Adipocyte (in vitro differentiated cells): ENCODE measurements around the gene SULT1A1.
"Not testable (repeated sequence)": the region's sequence is repeated elsewhere in the genome, so short reads cannot be mapped to it uniquely, and the experiment has no call there.

Experiments
- DNase-seq: peaks from one replicate; pipeline ENCODE4 v3.0.0-alpha.2; 2015; ENCODE audit warnings: low read depth
- H3K27me3 ChIP-seq: replicated peaks from 2 replicates; pipeline ENCODE4 v1.7.0; 2013; ENCODE audit warnings: mild to moderate bottlenecking, low read length, moderate library complexity; ENCODE audit not compliant: control insufficient read depth, insufficient read depth
- H3K36me3 ChIP-seq: 2 replicates; pipeline ENCODE4 v1.7.0; 2013; ENCODE audit warnings: low read length, mild to moderate bottlenecking, moderate library complexity; ENCODE audit not compliant: control insufficient read depth, insufficient read depth, severe bottlenecking
- H3K4me1 ChIP-seq: 2 replicates; pipeline ENCODE4 v1.7.0; 2013; ENCODE audit warnings: mild to moderate bottlenecking, low read length, moderate library complexity; ENCODE audit not compliant: control insufficient read depth, insufficient read depth
- H3K4me3 ChIP-seq: 2 replicates; pipeline ENCODE4 v1.7.0; 2013; ENCODE audit warnings: mild to moderate bottlenecking, low read length, moderate library complexity
- H3K9ac ChIP-seq: 2 replicates; pipeline ENCODE4 v1.7.0; 2013; ENCODE audit warnings: mild to moderate bottlenecking, low read length, moderate library complexity
- H3K9me3 ChIP-seq: 2 replicates; pipeline ENCODE4 v1.7.0; 2013; ENCODE audit warnings: mild to moderate bottlenecking, low read length, moderate library complexity; ENCODE audit not compliant: control insufficient read depth

The SULT1A1 gene

GRCh38 chr16:28607681-28608495, 2.0 kb downstream of the SULT1A1 start:
- not testable (repeated sequence) for H3K36me3 ChIP-seq, H3K9me3 ChIP-seq, DNase-seq, H3K4me3 ChIP-seq, H3K27me3 ChIP-seq, H3K9ac ChIP-seq, H3K4me1 ChIP-seq

- DNase-seq, result no peak
- H3K9ac ChIP-seq, result no peak overlapping the region
Measured at GRCh38 chr16:28607116-28607623, 2.7 kb downstream of the SULT1A1 start.

GRCh38 chr16:28606291-28607115, 3.3 kb downstream of the SULT1A1 start:
- H3K4me1 ChIP-seq, result peaks cover 5% of the 10 kb centered on the region
- no peaks in the 10 kb centered on the region for H3K9me3 ChIP-seq
- H3K36me3 ChIP-seq, result no peaks in the 10 kb centered on the region
- no peak overlapping the region for H3K4me3 ChIP-seq
- no peak overlapping the region for H3K9ac ChIP-seq
- H3K27me3 ChIP-seq, result peaks cover 9% of the 10 kb centered on the region
- DNase-seq, result no peak

More at GRCh38 chr16:28607116-28607623, 2.7 kb downstream of the SULT1A1 start:
- H3K27me3 ChIP-seq, result peaks cover 9% of the 10 kb centered on the region
- H3K36me3 ChIP-seq, result no peaks in the 10 kb centered on the region
- H3K4me1 ChIP-seq, result peaks cover 5% of the 10 kb centered on the region
- H3K4me3 ChIP-seq, result no peak overlapping the region
- H3K9me3 ChIP-seq, result no peaks in the 10 kb centered on the region

GRCh38 chr16:28604186-28604565, 5.7 kb downstream of the SULT1A1 start:
- Histone ChIP-seq H3K9ac (no peak overlapping the region), H3K4me3 (no peak overlapping the region)

GRCh38 chr16:28603381-28604185, 6.3 kb downstream of the SULT1A1 start:
- Histone ChIP-seq H3K27me3 (peaks cover 6% of the 10 kb centered on the region), H3K36me3 (no peaks in the 10 kb centered on the region)

More at GRCh38 chr16:28604186-28604565, 5.7 kb downstream of the SULT1A1 start:
- no peak for DNase-seq
- H3K36me3 ChIP-seq, result no peaks in the 10 kb centered on the region
- peaks cover 6% of the 10 kb centered on the region for H3K27me3 ChIP-seq
- H3K4me1 ChIP-seq, result peaks cover under 1% of the 10 kb centered on the region
- no peaks in the 10 kb centered on the region for H3K9me3 ChIP-seq

GRCh38 chr16:28602529-28602928, 7.3 kb downstream of the SULT1A1 start:
- no peaks in the 10 kb centered on the region for H3K9me3 ChIP-seq
- H3K4me1 ChIP-seq, result no peaks in the 10 kb centered on the region
- no peaks in the 10 kb centered on the region for H3K36me3 ChIP-seq
- H3K9ac ChIP-seq, result no peak overlapping the region
- no peak overlapping the region for H3K4me3 ChIP-seq
- H3K27me3 ChIP-seq, result peaks cover 14% of the 10 kb centered on the region
- no peak for DNase-seq

More at GRCh38 chr16:28603381-28604185, 6.3 kb downstream of the SULT1A1 start:
- Histone ChIP-seq H3K9ac (no peak overlapping the region), H3K4me3 (no peak overlapping the region), H3K9me3 (no peaks in the 10 kb centered on the region), H3K4me1 (no peaks in the 10 kb centered on the region)
- no peak for DNase-seq

GRCh38 chr16:28602062-28602461, 7.8 kb downstream of the SULT1A1 start:
- H3K36me3 ChIP-seq, H3K9me3 ChIP-seq, H3K4me1 ChIP-seq, H3K9ac ChIP-seq, DNase-seq, H3K4me3 ChIP-seq: not testable (repeated sequence)
- H3K27me3 ChIP-seq, result peaks cover 15% of the 10 kb centered on the region

- not testable (repeated sequence) for DNase-seq, H3K4me1 ChIP-seq, H3K9ac ChIP-seq, H3K36me3 ChIP-seq, H3K9me3 ChIP-seq, H3K4me3 ChIP-seq
- peaks cover 15% of the 10 kb centered on the region for H3K27me3 ChIP-seq
Measured at GRCh38 chr16:28601589-28601988, 8.3 kb downstream of the SULT1A1 start.

- peaks cover 15% of the 10 kb centered on the region for H3K27me3 ChIP-seq
- DNase-seq, result not testable (repeated sequence)
Measured at GRCh38 chr16:28600965-28601364, 8.9 kb downstream of the SULT1A1 start.

GRCh38 chr16:28599377-28600285, 10.2 kb downstream of the SULT1A1 start:
- H3K9ac ChIP-seq, H3K4me1 ChIP-seq, H3K9me3 ChIP-seq, H3K4me3 ChIP-seq, H3K36me3 ChIP-seq, DNase-seq: not testable (repeated sequence)
- peaks cover 18% of the 10 kb centered on the region for H3K27me3 ChIP-seq

More at GRCh38 chr16:28600965-28601364, 8.9 kb downstream of the SULT1A1 start:
- H3K9me3 ChIP-seq, H3K9ac ChIP-seq, H3K4me1 ChIP-seq, H3K4me3 ChIP-seq, H3K36me3 ChIP-seq: not testable (repeated sequence)
